Activated naive CD4-positive, alpha-beta T cell treated with anti-CD3 and anti-CD28 coated beads for 36 hours (primary cell): ENCODE measurements around the gene NDFIP1. TPM values are rescaled to one million over a fixed set of nuclear protein-coding genes. Genes with fewer than 3 reads are reported as not detected.
A peak's percentile ranks its signal among the peaks of the same experiment; 100 is the strongest.
"Not testable (repeated sequence)": the region's sequence is repeated elsewhere in the genome, so short reads cannot be mapped to it uniquely, and the experiment has no call there.

ENCODE experiments used
- CTCF ChIA-PET: fragments of 350-600 bp; sonication (Branson Sonifier 250); formaldehyde crosslinking; loops from one replicate; lab custom pipeline; 2021; ENCODE audit warnings: antibody characterized with exemption; lab: Charles Lee
- DNase-seq: peaks from one replicate; pipeline ENCODE4 v3.0.0-alpha.2; 2020
- H3K27ac Mint-ChIP-seq: one replicate; pipeline ENCODE4 v1.8.0; 2021; ENCODE audit warnings: mild to moderate bottlenecking, mixed read lengths
- H3K27me3 Mint-ChIP-seq: one replicate; pipeline ENCODE4 v1.8.0; 2021; ENCODE audit warnings: low read depth, mixed read lengths
- H3K36me3 Mint-ChIP-seq: one replicate; pipeline ENCODE4 v1.8.0; 2021; ENCODE audit warnings: low read depth, mixed read lengths
- H3K4me1 Mint-ChIP-seq: one replicate; pipeline ENCODE4 v1.8.0; 2021; ENCODE audit warnings: low read depth, mixed read lengths
- H3K4me3 Mint-ChIP-seq: one replicate; pipeline ENCODE4 v1.8.0; 2021; ENCODE audit warnings: mild to moderate bottlenecking, moderate library complexity, mixed read lengths
- H3K9me3 Mint-ChIP-seq: one replicate; pipeline ENCODE4 v1.8.0; 2021; ENCODE audit warnings: mixed read lengths
- intact Hi-C: fragments of 100-400 bp; cut with micrococcal nuclease; formaldehyde crosslinking; loops from one replicate; pipeline ENCODE4 v1.15.1; 2023
- total RNA-seq, 2 experiments: library from RNA; stranded (reverse); gene quantifications; one replicate each; pipeline ENCODE4 v1.2.3, GENCODE V29; 2021

Gene NDFIP1
- total RNA-seq, 2 experiments from 2014 or later = 103 to 104 TPM

- DNase-seq = peak; percentile 82
- Mint-ChIP-seq H3K4me1 (peaks cover 11% of the 10 kb centered on the region), H3K36me3 (peaks cover 38% of the 10 kb centered on the region), H3K9me3 (no peaks in the 10 kb centered on the region), H3K27me3 (no peaks in the 10 kb centered on the region), H3K4me3 (no peak overlapping the region), H3K27ac (no peak overlapping the region)
- CTCF ChIA-PET = interaction anchor here (0.5 to 5.9 kb wide), 21 partner anchors 9 to 188 kb away, joined by 3 to 126 read pairs (median 4); partner anchors contain the start of gene GNPDA1
- intact Hi-C loops = loop anchor here (1.0 to 2.0 kb wide), 4 partner anchors 37 to 453 kb away; partner anchors contain the start of gene NDFIP1
These were observed 36.7 kb downstream of the NDFIP1 start for GRCh38 chr5:142145106-142145900.

DNA sequence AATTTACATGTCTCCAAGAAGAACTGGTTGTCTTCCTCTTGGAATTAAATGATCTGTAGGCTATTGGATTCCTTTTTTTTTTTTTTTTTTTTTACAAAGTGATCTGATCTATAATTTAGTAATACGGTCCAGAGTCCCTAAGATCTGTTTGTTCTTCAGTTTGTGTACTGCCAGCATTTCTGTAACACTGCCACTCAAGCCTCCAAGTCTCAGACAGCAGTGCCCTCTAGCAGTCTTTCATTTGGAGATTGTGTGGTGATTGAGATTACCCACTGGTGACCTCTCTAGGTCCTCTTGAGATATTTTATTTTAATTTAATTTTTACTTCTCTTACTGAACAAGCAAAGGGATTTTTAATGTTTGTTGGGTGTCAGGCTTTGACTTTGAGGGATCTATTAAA, 40.8 kb downstream of the NDFIP1 start:
- Mint-ChIP-seq H3K27ac (no peak overlapping the region), H3K4me3 (no peak overlapping the region), H3K4me1 (peaks cover 1% of the 10 kb centered on the region), H3K9me3 (no peaks in the 10 kb centered on the region), H3K36me3 (peaks cover 29% of the 10 kb centered on the region), H3K27me3 (no peaks in the 10 kb centered on the region)
- DNase-seq = no peak
- intact Hi-C loops = no loop called here
- CTCF ChIA-PET = interaction anchor here (1.5 kb wide), 1 partner anchor 137 kb away, joined by 5 read pairs; no protein-coding TSS in a partner anchor

- H3K27ac Mint-ChIP-seq = no peak overlapping the region
- intact Hi-C loops = loop anchor here (5.0 kb wide), 1 partner anchor 207 kb away; no protein-coding TSS in a partner anchor
- CTCF ChIA-PET = no interaction called here
- H3K4me3 Mint-ChIP-seq = no peak overlapping the region
- H3K27me3 Mint-ChIP-seq = no peaks in the 10 kb centered on the region
- no peak for DNase-seq
- H3K9me3 Mint-ChIP-seq = no peaks in the 10 kb centered on the region
- peaks cover 28% of the 10 kb centered on the region for H3K36me3 Mint-ChIP-seq
- peaks cover 5% of the 10 kb centered on the region for H3K4me1 Mint-ChIP-seq
These were observed 41.9 kb downstream of the NDFIP1 start for GRCh38 chr5:142150431-142150830.

- DNase-seq = peak; percentile 76
- Mint-ChIP-seq H3K4me1 (peaks cover 15% of the 10 kb centered on the region), H3K9me3 (no peaks in the 10 kb centered on the region), H3K27me3 (no peaks in the 10 kb centered on the region), H3K36me3 (peaks cover 25% of the 10 kb centered on the region), H3K4me3 (no peak overlapping the region), H3K27ac (no peak overlapping the region)
- intact Hi-C loops = loop anchor here (1.0 to 5.0 kb wide), 5 partner anchors 173 to 548 kb away; partner anchors contain the start of gene SPRY4
- CTCF ChIA-PET = interaction anchor here (0.6 to 1.5 kb wide), 6 partner anchors 9 to 441 kb away, joined by 3 to 6 read pairs (median 4); no protein-coding TSS in a partner anchor
These were observed 43.1 kb downstream of the NDFIP1 start for GRCh38 chr5:142151436-142152383.

DNA sequence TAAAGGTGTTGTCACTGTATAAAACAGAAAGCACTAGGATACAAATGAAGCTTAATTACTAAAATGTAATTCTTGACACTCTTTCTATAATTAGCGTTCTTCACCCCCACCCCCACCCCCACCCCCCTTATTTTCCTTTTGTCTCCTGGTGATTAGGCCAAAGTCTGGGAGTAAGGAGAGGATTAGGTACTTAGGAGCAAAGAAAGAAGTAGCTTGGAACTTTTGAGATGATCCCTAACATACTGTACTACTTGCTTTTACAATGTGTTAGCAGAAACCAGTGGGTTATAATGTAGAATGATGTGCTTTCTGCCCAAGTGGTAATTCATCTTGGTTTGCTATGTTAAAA, 43.8 kb downstream of the NDFIP1 start:
- Mint-ChIP-seq H3K27me3 (no peaks in the 10 kb centered on the region), H3K9me3 (no peaks in the 10 kb centered on the region), H3K27ac (no peak overlapping the region), H3K36me3 (peaks cover 19% of the 10 kb centered on the region), H3K4me1 (peaks cover 15% of the 10 kb centered on the region), H3K4me3 (no peak overlapping the region)
- CTCF ChIA-PET = interaction anchor here (0.6 to 1.5 kb wide), 3 partner anchors 19 to 354 kb away, joined by 4 to 6 read pairs (median 4); no protein-coding TSS in a partner anchor
- DNase-seq = no peak
- intact Hi-C loops = loop anchor here (1.0 to 5.0 kb wide), 5 partner anchors 172 to 547 kb away; partner anchors contain the start of gene SPRY4

DNA sequence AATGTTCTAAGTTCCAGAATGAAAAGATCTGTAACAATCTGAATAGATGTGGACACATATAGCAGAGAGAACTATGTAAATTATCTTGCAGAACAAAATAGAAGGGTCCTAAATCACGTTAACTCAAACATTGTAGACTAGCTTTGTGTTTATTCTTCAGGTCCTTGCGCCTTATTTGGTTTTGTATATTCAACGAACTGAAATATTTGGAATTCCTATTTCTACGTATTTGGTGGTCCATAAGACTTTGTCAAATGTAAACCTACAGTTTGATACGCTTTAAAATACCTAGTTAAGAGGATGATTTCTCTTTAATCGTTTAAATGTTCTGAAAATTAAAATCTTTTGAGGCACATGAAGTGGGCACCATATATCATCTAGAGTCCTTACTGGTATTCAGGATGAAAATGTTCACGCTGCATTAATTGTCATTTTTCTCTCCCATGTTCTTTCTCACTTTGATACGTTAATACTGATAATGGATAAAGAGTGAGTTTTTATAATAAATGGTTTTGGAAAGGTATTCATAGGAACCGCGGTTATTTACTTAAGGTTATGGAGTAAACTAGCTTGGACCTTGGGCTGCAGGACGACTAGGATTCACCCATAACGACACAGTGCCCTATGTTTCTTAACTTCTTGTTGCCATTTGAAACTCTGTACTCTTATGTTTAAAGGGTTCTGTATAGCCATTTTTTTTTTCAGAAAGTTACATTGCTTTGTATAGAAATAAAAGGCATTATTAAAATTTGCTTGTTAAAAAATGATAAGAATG, 45.3 kb downstream of the NDFIP1 start:
- CTCF ChIA-PET = interaction anchor here (0.6 kb wide), 1 partner anchor 17 kb away, joined by 4 read pairs; no protein-coding TSS in a partner anchor
- no peak for DNase-seq
- Mint-ChIP-seq H3K27ac (no peak overlapping the region), H3K9me3 (no peaks in the 10 kb centered on the region), H3K27me3 (no peaks in the 10 kb centered on the region), H3K36me3 (peaks cover 10% of the 10 kb centered on the region), H3K4me3 (no peak overlapping the region), H3K4me1 (peaks cover 15% of the 10 kb centered on the region)
- intact Hi-C loops = loop anchor here (2.0 to 5.0 kb wide), 2 partner anchors 171 to 203 kb away; partner anchors contain the start of gene SPRY4

DNA sequence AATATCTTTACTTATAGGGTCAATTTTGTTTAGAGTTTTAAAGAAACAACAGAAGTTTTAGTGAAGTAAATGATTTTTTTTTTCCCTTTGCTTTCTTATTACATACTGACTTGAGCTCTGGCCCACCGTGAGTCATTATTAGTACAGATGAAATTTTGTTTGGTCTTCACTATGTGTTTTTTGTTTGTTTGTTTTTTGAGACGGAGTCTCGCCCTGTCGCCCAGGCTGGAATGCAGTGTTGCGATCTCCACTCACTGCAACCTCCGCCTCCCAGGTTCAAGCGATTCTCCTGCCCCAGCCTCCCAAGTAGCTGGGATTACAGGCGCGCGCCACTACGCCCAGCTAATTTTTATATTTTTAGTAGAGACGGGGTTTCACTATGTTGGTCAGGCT, 45.9 kb downstream of the NDFIP1 start:
- H3K27me3 Mint-ChIP-seq, H3K27ac Mint-ChIP-seq, H3K9me3 Mint-ChIP-seq, H3K36me3 Mint-ChIP-seq, H3K4me3 Mint-ChIP-seq, DNase-seq: not testable (repeated sequence)
- CTCF ChIA-PET = interaction anchor here (0.6 kb wide), 1 partner anchor 18 kb away, joined by 4 read pairs; no protein-coding TSS in a partner anchor
- H3K4me1 Mint-ChIP-seq = peaks cover 17% of the 10 kb centered on the region
- intact Hi-C loops = loop anchor here (5.0 kb wide), 1 partner anchor 203 kb away; no protein-coding TSS in a partner anchor

GRCh38 chr5:142156839-142157463, 48.4 kb downstream of the NDFIP1 start:
- intact Hi-C loops = loop anchor here (5.0 kb wide), 1 partner anchor 65 kb away; no protein-coding TSS in a partner anchor
- no peak for DNase-seq
- Mint-ChIP-seq H3K4me1 (peaks cover 22% of the 10 kb centered on the region), H3K27me3 (no peaks in the 10 kb centered on the region), H3K4me3 (no peak overlapping the region), H3K9me3 (no peaks in the 10 kb centered on the region), H3K27ac (no peak overlapping the region), H3K36me3 (peaks cover 2% of the 10 kb centered on the region)
- CTCF ChIA-PET = interaction anchor here (0.8 to 1.8 kb wide), 2 partner anchors 12 to 47 kb away, joined by 3 to 4 read pairs; no protein-coding TSS in a partner anchor

DNA sequence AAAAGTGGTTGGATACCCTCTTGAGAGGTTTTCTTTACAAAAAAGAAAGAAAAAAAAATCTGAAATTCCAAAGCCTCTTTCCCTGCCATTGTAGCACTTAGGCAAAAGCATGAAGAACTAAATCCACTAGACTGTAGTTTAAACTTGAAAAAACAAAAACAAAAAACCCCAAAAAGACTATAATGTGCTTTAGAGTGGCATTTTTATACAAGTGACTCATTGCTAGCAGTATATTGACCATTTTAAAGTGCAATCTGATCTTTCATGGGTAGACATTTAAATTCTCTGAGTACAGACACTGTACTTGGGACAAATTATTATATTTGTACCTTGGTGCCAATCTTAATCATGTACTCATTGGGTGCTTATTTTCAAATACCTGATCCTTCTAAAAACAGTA, 50.8 kb downstream of the NDFIP1 start:
- Mint-ChIP-seq H3K36me3 (peaks cover 3% of the 10 kb centered on the region), H3K27me3 (no peaks in the 10 kb centered on the region), H3K4me1 (peaks cover 22% of the 10 kb centered on the region), H3K4me3 (no peak overlapping the region), H3K9me3 (no peaks in the 10 kb centered on the region), H3K27ac (no peak overlapping the region)
- intact Hi-C loops = loop anchor here (5.0 kb wide), 1 partner anchor 63 kb away; no protein-coding TSS in a partner anchor
- DNase-seq = no peak
- CTCF ChIA-PET = no interaction called here

DNA sequence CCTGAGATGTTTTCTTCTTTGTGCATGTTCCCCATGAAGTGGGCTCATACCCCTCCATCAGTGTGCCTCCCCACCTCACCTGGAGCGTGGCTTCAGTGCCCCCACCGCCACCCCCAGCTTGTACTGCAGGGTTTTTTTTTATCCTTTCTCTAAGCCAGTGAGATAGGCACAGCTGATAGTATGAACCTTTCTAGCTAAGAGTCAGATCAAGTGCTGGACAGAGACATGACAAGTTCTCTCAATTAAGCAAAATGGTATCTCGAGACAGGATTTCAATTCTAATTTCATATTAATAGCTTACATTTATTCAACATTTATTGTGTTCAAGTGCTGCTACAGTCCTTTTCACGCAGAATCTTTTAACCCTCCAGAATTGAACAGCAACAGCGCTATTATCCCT, 55.7 kb downstream of the NDFIP1 start:
- peaks cover 3% of the 10 kb centered on the region for H3K36me3 Mint-ChIP-seq
- no peak overlapping the region for H3K4me3 Mint-ChIP-seq
- DNase-seq = no peak
- peaks cover 5% of the 10 kb centered on the region for H3K4me1 Mint-ChIP-seq
- no peaks in the 10 kb centered on the region for H3K9me3 Mint-ChIP-seq
- intact Hi-C loops = no loop called here
- H3K27ac Mint-ChIP-seq = no peak overlapping the region
- no peaks in the 10 kb centered on the region for H3K27me3 Mint-ChIP-seq
- CTCF ChIA-PET = no interaction called here

- CTCF ChIA-PET = no interaction called here
- intact Hi-C loops = no loop called here
These were observed 58.2 kb downstream of the NDFIP1 start for GRCh38 chr5:142166754-142167153.

More at GRCh38 chr5:142166754-142167153, 58.2 kb downstream of the NDFIP1 start:
- Mint-ChIP-seq H3K27me3 (no peaks in the 10 kb centered on the region), H3K36me3 (peaks cover 3% of the 10 kb centered on the region), H3K9me3 (no peaks in the 10 kb centered on the region), H3K4me3 (no peak overlapping the region), H3K4me1 (no peaks in the 10 kb centered on the region), H3K27ac (no peak overlapping the region)
- DNase-seq = no peak
